A673 (cell line): Measurements from ENCODE around the gene PYCARD. TPM values are rescaled to one million over a fixed set of nuclear protein-coding genes. Genes with fewer than 3 reads are reported as not detected.

ENCODE experiments used
- BruUV-seq: library from RNA; stranded (reverse); fragments of 400-500 nt; replicated peaks from 2 replicates; lab custom pipeline; 2021; lab: Mats Ljungman, UMichigan
- CTCF ChIA-PET: fragments of 300-600 bp; sonication (Branson Sonifier 250); formaldehyde crosslinking; loops from one replicate; lab custom pipeline; 2022; ENCODE audit warnings: antibody characterized with exemption; lab: Charles Lee
- POLR2A ChIA-PET: fragments of 300-600 bp; sonication (Branson Sonifier 250); formaldehyde crosslinking; loops from one replicate; lab custom pipeline; 2022; ENCODE audit warnings: antibody characterized with exemption; ENCODE audit not compliant: low non-redundant PET; lab: Charles Lee
- DNase-seq: peaks from one replicate; pipeline ENCODE4 v3.0.0-alpha.2; 2015; ENCODE audit warnings: low spot score
- H3K27ac ChIP-seq: fragments of 200-600 bp; sonication (generic); 2 replicates; pipeline ENCODE4 v1.5.1; 2016; ENCODE audit warnings: mixed run types, low read depth, mild to moderate bottlenecking, mixed read lengths, antibody characterized with exemption, low read length; ENCODE audit not compliant: poor library complexity, severe bottlenecking
- H3K27me3 ChIP-seq: fragments of 200-600 bp; sonication (generic); replicated peaks from 2 replicates; pipeline ENCODE4 v1.6.1; 2017; ENCODE audit warnings: mixed run types, low read depth, mild to moderate bottlenecking, mixed read lengths, antibody characterized with exemption, low read length; ENCODE audit not compliant: insufficient read depth, poor library complexity
- H3K36me3 ChIP-seq: fragments of 200-600 bp; sonication (generic); 2 replicates; pipeline ENCODE4 v1.6.1; 2016; ENCODE audit warnings: mixed run types, mild to moderate bottlenecking, mixed read lengths, antibody characterized with exemption, low read length; ENCODE audit not compliant: insufficient read depth, poor library complexity, severe bottlenecking
- H3K4me1 ChIP-seq: fragments of 200-600 bp; sonication (generic); 2 replicates; pipeline ENCODE4 v1.6.1; 2017; ENCODE audit warnings: mixed run types, mild to moderate bottlenecking, mixed read lengths, antibody characterized with exemption, low read length; ENCODE audit not compliant: insufficient read depth, poor library complexity, severe bottlenecking
- H3K4me3 ChIP-seq: fragments of 200-600 bp; sonication (generic); 2 replicates; pipeline ENCODE4 v1.5.1; 2016; ENCODE audit warnings: low read depth, mixed run types, mild to moderate bottlenecking, mixed read lengths, low read length; ENCODE audit not compliant: poor library complexity, severe bottlenecking
- H3K9me3 ChIP-seq: fragments of 200-600 bp; sonication (generic); 2 replicates; pipeline ENCODE4 v1.6.1; 2016; ENCODE audit warnings: mixed run types, low read depth, mild to moderate bottlenecking, mixed read lengths, antibody characterized with exemption, low read length; ENCODE audit not compliant: poor library complexity, severe bottlenecking
- CTCF ChIP-seq: fragments of 300-800, 200-600 bp; sonication (generic); conservative IDR thresholded peaks from 2 replicates; pipeline ENCODE4 v1.5.1; 2017; ENCODE audit warnings: low read depth, mild to moderate bottlenecking, antibody characterized with exemption, low read length, moderate library complexity, mixed read lengths
- EZH2 ChIP-seq: fragments of 200-600 bp; sonication (generic); IDR thresholded peaks from 2 replicates; pipeline ENCODE4 v1.6.1; 2017; ENCODE audit warnings: borderline replicate concordance, low read depth, mild to moderate bottlenecking, mixed read lengths, antibody characterized with exemption, low read length; ENCODE audit not compliant: poor library complexity, severe bottlenecking
- intact Hi-C: fragments of 100-400 bp; cut with micrococcal nuclease; formaldehyde crosslinking; loops from one replicate; pipeline ENCODE4 v1.10.0; 2022; ENCODE audit not compliant: unreplicated experiment
- total RNA-seq: library from RNA; stranded (reverse); gene quantifications from 2 replicates; pipeline ENCODE4 v1.2.3, GENCODE V29; 2021

The PYCARD gene
- total RNA-seq, 1 experiment from 2014 or later = 1.8 TPM

GRCh38 chr16:31213342-31213741, 10.8 kb upstream of the PYCARD start:
- no peaks in the 10 kb centered on the region for H3K9me3 ChIP-seq
- H3K27me3 ChIP-seq = peaks cover 48% of the 10 kb centered on the region
- ChIA-PET CTCF (no interaction called here), POLR2A (no interaction called here)
- no peak overlapping the region for H3K4me3 ChIP-seq
- intact Hi-C loops = no loop called here
- H3K4me1 ChIP-seq = peaks cover 15% of the 10 kb centered on the region
- H3K36me3 ChIP-seq = no peaks in the 10 kb centered on the region
- no peak overlapping the region for H3K27ac ChIP-seq
- no peak for DNase-seq
- BruUV-seq = no TSS peak
- TF ChIP-seq CTCF = no peak
- no peak for TF ChIP-seq EZH2

GRCh38 chr16:31206776-31207175, 4.2 kb upstream of the PYCARD start:
- peaks cover 9% of the 10 kb centered on the region for H3K27me3 ChIP-seq
- H3K9me3 ChIP-seq = no peaks in the 10 kb centered on the region
- H3K4me3 ChIP-seq = no peak overlapping the region
- BruUV-seq = no TSS peak
- ChIA-PET CTCF (no interaction called here), POLR2A (no interaction called here)
- no peaks in the 10 kb centered on the region for H3K4me1 ChIP-seq
- no peak overlapping the region for H3K27ac ChIP-seq
- intact Hi-C loops = no loop called here
- DNase-seq = no peak
- TF ChIP-seq CTCF (no peak), EZH2 (no peak)
- H3K36me3 ChIP-seq = no peaks in the 10 kb centered on the region

GRCh38 chr16:31204871-31205666, 2.5 kb upstream of the PYCARD start:
- peaks cover 9% of the 10 kb centered on the region for H3K27me3 ChIP-seq
- H3K4me1 ChIP-seq = no peaks in the 10 kb centered on the region
- CTCF ChIA-PET = interaction anchor here (0.6 kb wide), 1 partner anchor 11 kb away, joined by 3 read pairs; no protein-coding TSS in a partner anchor
- no peak overlapping the region for H3K4me3 ChIP-seq
- DNase-seq = no peak
- intact Hi-C loops = loop anchor here (5.0 kb wide), 2 partner anchors 237 to 662 kb away; partner anchors contain the start of gene ZNF843
- POLR2A ChIA-PET = no interaction called here
- no peak overlapping the region for H3K27ac ChIP-seq
- H3K36me3 ChIP-seq = no peaks in the 10 kb centered on the region
- no TSS peak for BruUV-seq
- TF ChIP-seq CTCF (no peak), EZH2 (no peak)
- H3K9me3 ChIP-seq = no peaks in the 10 kb centered on the region
